ENCODE measurements around the gene ADGRD1.

ADGRD1 gene

GRCh38 chr12:130938186-130938585, 15.5 kb upstream of the ADGRD1 start:
- no peak for DNase-seq

GRCh38 chr12:130944878-130945277, 8.8 kb upstream of the ADGRD1 start:
- no peak for DNase-seq

GRCh38 chr12:130945786-130946492, 7.8 kb upstream of the ADGRD1 start:
- no peak for DNase-seq

GRCh38 chr12:130947028-130947613, 6.6 kb upstream of the ADGRD1 start:
- no peak for DNase-seq

- no peak for DNase-seq
These were observed 5.6 kb upstream of the ADGRD1 start for GRCh38 chr12:130948136-130948535.

DNA sequence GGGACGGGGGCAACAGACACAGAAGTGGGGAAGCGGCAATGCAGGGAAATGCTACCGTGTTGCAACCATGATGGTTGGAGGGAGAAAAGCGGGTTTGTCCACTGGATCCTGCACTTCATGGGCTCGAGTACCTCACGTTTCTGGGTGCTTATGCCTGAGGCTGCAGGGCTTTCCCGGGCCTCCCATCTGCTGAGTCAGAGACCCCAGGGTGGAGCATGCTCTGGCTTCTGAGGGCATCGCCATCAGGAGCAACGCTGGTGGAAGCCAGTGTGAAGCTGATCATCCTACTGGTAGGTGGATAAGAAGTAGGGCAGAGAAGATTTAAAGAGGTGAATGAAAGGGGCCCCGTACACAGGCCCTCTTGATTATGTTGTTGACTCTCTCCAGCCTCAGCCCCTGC, 5.0 kb upstream of the ADGRD1 start:
- DNase-seq: no peak

DNA sequence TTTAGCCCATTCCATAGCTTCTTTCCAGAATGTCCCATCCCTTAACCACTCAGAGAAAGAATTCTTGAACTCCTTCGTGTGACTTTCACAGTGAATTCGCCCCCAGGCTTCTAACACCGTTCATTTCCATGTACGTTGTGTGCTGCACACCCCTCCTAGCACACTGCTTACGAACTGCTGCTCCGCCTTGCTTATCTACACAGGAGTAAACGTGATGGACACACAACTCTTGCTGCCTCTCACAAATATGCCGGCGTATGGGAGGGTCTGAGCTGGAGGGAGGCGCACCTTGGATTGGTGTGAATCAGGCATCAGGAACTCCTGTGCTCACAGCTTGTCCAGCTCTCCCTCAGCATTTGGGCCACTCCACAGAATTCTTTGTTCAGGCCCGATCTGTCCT, 3.9 kb upstream of the ADGRD1 start:
- no peak for DNase-seq

GRCh38 chr12:130951636-130952035, 2.1 kb upstream of the ADGRD1 start:
- DNase-seq: no peak

GRCh38 chr12:130952171-130952954, 1.3 kb upstream of the ADGRD1 start:
- no peak for DNase-seq

- no peak for DNase-seq
These were observed 781 bp downstream of the ADGRD1 start for GRCh38 chr12:130954544-130954831.

DNA sequence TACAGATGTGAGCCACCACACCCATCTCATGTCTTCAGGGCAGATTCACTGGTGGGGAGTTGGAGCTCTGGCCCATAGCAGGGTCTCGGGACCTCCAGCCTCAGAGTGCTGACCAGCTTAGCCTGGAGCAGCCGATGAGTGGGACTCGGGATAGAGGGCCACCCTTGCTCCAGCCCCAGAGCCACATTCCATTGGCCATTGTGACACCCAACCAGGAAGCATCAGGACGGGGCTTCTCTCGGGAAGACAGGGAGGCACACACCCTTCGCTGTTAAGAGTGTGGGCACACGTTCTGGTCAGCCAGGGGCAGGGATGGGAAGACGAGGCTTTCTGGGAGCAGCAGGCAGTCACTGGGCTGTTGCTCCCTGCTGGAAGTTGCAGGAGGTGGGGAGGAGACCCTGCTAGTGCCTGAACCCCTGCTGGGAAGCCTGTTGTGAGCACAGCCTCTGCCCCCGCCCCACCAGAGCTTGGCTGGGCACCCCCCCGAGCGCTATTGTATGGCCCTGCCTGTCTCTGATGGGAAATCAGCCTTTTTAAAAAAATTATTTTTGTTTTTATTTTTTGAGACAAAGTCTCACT, 1.6 kb downstream of the ADGRD1 start:
- no peak for DNase-seq

DNA sequence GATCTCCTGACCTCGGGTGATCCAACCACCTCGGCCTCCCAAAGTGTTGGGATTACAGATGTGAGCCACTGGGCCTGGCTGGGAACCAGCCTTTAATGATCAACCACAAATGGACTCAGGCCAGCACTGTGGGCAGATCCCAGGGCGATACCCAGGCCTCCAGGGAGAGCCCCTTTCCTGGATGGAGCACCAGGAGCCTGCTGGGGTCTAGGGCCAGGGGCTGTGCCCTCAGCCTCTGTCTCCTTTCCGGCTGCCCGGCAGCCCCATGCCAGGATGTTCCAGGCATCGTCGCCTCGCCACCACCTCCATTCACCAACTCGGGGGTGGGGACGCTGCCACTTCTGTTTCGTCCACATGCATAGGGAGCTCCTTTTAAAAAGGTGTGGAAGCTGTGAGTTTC, 2.3 kb downstream of the ADGRD1 start:
- no peak for DNase-seq

DNA sequence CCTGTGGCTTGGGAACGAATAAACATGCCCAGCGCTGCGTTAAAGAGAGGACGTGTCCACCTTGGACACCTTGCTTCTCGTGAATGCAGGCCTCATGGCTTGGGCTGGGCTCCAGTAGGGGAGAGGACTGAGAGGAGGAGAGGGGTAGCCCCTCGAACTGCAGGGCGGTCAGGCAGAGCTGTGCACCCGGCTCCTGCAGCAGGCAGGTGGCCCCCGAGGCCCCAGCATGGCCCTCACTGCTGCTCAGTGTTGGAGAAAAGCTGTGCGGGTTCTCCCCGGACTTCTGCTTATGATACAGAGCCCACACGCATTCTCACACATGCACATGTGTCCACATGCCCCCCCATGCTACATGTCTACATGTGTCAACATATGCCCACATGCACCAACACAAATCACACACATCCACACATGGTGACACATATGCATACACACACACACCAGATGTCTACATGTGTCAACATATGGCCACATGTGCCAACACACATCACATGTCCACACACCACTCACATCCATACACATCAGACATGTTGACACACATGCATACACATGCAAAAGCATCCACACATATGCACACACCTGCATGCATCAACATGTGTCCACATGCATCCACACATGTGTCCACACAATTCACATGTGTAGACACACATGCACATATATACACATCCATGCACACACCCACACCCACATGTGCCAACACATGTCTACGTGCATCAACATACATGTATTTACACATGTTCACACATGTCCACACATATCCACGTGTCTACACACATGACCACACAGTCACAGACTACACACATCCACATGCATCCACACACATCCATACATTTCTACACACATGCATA, 3.0 kb downstream of the ADGRD1 start:
- no peak for DNase-seq

DNA sequence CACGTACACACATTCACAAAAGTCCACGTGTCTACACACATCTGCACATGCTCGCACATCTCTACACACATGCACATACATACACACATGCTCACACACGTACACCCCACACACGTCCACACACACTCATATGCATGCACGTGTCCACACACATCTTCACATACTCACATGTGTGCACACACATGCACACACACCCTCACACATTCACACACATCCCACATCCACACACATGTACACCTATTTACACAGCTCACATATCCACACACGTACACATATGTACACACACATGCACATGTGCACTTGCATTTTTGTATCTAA, 3.6 kb downstream of the ADGRD1 start:
- no peak for DNase-seq

- DNase-seq: no peak
These were observed 4.9 kb downstream of the ADGRD1 start for GRCh38 chr12:130958557-130959140.

- DNase-seq: no peak
These were observed 5.9 kb downstream of the ADGRD1 start for GRCh38 chr12:130959632-130960031.

DNA sequence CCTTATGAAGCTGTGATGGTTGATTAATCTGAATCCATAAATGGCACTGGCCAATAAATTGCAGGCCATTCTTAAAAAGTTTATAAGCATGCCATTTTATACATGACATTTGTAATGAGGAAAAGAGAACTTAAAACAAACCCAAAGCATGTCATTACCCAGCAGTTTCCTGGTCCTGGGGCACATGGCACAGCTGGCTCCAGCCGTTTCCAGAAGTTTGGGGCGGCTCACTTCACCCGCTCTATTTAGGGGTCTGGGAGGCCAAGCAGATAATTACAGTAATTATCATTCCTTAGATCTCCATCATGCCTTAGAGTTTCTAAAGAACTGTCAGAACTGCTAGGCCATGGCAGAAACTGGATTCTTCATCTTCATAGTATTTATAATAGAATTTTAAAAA, 6.4 kb downstream of the ADGRD1 start:
- DNase-seq: no peak

DNA sequence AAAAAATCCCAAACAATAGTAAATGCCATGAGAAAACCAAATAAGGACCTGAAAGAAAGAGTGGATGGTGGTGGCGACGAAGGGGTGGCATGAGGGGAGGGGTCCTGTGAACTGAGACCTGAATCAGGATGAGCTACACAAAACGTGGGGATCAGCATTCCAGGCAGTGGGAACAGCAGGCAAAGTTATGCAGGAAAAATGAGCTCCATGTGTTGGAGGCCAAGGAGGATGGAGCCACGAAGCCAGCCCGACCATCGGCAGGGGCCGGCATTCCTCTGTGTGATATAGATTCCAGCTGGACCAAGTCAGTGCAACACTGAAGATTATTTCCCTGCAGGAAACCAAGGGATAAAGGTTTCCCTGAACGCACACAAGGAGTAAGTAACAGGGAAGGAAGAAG, 7.1 kb downstream of the ADGRD1 start:
- DNase-seq: no peak

DNA sequence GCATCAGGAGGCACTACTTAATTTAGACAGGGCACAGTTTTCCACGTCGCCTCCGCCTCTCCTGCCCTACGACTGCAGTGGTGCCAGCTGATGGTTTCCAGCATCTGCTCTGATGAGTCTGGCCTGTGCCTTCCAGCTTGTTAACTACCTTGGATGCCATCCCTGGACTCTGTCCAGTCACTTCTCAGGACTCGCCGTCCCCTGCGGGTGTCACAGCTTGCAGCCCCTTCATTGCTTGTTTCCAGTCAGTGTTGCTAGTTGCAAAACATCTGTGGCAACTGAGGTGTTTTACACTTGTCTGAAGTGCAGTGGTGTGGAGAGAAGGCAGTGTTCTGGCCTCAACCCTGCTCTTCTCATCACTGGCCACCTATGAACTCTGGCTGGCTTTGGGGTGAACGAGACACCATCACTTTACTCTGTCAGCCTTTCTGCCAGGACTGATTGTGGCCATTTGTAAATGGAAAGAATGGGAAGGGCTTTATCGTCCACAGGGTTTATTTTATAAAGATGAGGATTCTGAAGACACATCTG, 8.3 kb downstream of the ADGRD1 start:
- DNase-seq: no peak

- no peak for DNase-seq
These were observed 11.5 kb downstream of the ADGRD1 start for GRCh38 chr12:130965214-130965613.

GRCh38 chr12:130965668-130966067, 12.0 kb downstream of the ADGRD1 start:
- no peak for DNase-seq

GRCh38 chr12:130966443-130967030, 12.8 kb downstream of the ADGRD1 start:
- DNase-seq: no peak

Measured in stimulated activated CD4-positive, alpha-beta T cell treated with anti-CD3 and anti-CD28 coated beads, Interleukin-4, amount 100 ng/mL, for 24 hours (primary cell).